ENCODE measurements around the gene COL21A1.

GRCh38 chr6:56204134-56204533 lies 43.2 kb downstream of the COL21A1 start:
- TF ChIP-seq POLR2A (IDR thresholded peaks at IDR 0.05; ENCODE audit: low read length) (no peak), GATA1 (IDR thresholded peaks at IDR 0.05; ENCODE audit: low read depth, low read length) (no peak)
